Superior temporal gyrus (tissue), 1 donor: ENCODE data around the gene GLIS1.

Experiments
- DNase-seq: peaks from one replicate; pipeline ENCODE4 v3.0.0-alpha.2; 2016; ENCODE audit errors: extremely low spot score

The GLIS1 gene

GRCh38 chr1:53638360-53639035 lies 100.5 kb downstream of the GLIS1 start:
- no peak for DNase-seq

DNA sequence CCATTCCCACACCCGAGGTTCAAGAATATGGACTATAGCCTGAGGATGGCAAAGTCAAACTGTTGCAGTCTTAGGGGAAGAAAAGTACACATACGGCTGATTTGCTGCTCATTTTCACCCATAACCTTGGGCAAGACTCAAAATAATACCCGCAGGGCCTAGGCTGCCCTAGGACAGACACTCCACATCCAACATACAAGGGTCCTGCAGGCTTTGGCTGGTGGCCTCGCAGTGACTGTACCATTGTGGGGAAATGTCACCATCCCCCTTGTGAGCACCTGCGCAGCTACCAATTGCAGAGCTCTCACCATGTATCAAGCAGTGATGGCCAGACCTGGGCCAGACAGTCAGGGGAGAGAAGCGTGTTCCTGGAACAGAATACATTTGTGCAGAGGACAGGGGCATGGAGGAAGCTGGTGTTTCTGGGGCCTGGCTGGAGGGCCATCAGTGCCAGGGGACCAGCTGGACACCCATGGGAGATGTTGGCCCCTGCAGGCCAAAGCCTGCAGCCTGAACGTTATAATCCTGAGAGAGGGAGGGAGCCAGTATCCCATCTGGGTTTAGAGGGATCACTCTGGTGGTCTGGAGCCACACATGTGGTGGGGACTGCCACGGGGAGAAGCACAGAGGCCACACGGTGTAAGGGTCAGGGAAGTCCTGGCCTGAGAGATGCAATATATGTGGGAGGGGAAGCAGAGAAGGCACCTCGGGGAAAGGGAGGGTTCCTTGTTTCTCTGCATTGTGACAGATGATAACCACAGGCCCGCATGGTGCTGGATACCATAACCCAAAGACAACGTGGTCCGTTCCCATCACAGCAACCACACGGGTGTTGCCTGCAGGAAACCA lies 101.2 kb downstream of the GLIS1 start:
- no peak for DNase-seq

GRCh38 chr1:53636621-53637171 lies 102.3 kb downstream of the GLIS1 start:
- DNase-seq = no peak

GRCh38 chr1:53634571-53634979 lies 104.4 kb downstream of the GLIS1 start:
- DNase-seq = no peak

DNA sequence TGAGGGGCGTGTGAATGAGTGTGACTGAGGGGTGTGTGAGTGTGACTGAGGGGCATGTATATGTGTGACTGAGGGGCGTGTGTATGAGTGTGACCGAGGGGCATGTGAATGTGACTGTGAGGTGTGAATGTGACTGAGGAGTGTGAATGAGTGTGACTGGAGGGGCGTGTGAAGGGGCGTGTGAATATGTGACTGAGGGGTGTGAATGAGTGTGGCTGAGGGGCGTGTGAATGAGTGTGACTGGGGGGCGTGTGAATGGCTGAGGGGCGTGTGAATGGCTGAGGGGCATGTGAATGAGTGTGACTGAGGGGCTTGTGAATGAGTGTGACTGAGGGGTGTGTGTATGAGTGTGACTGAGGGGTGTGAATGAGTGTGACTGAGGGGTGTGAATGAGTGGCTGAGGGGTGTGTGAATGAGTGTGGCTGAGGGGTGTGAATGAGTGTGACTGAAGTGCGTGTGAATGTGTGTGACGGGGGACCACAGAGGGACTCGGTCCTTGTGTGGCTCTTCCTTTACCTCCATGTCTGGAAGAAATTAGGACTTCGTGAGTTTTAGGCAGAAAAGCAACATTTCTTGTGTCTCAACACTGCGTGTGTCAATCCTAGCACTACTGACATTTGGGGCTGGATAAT lies 105.8 kb downstream of the GLIS1 start:
- DNase-seq = no peak

DNA sequence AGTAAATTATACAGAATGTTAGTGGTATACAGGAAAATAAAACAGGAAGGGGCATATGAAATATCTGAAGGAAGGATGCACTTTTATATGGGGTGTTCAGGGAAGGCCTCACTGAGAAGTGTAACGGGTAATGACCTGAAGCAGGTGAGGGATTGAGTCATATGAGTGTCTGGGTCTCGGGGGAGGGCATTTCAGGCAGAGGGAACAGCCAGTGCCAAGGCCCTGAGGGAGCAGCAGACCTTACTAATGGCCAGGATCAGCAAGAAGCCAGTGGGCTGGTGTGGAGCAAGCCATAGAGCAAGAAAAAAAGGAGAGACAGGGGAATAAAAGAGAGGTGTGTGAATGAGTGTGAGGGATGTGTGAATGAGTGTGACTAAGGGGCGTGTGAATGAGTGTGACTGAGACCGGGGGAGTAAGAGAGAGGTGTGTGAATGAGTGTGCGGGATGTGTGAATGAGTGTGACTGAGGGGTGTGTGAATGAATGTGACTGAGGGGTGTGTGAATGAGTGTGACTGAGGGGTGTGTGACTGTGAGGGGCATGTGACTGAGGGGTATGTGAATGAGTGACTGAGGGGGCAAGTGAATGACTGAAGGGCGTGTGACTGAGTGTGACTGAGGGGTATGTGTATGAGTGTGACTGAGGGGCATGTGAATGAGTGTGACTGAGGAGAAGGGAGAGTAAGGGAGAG lies 107.2 kb downstream of the GLIS1 start:
- DNase-seq = no peak

GRCh38 chr1:53629101-53629691 lies 109.8 kb downstream of the GLIS1 start:
- no peak for DNase-seq

DNA sequence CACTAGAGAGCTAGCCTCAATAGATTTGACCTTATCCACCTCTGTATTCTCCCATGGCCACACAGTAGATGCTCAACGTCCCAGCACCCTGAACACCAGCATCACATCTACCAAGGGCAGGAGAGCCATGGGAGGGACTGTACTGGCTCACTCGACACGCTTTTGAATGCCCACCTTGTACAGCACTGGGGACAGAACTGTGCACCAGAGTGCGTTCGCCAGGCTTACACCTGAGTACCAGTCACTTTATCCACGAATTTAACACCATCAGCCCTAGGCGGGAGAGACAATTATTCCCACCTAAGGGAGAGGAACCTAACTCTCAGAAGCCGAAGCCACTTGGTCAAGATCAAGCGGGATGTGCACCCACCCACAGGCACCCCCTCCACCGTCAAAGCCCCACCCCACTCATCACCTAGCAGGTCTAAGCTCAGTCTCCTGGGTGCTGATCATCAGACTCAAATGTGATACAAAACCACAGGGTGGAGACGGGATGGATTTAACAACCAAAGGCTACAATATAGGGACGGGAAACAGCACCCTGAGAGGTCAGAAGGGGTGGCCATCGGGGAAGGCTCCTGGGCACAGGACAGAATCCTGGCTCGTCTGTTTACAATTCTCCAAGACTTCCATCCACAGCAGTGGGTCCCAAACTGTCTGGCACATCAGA lies 110.5 kb downstream of the GLIS1 start:
- DNase-seq = no peak

DNA sequence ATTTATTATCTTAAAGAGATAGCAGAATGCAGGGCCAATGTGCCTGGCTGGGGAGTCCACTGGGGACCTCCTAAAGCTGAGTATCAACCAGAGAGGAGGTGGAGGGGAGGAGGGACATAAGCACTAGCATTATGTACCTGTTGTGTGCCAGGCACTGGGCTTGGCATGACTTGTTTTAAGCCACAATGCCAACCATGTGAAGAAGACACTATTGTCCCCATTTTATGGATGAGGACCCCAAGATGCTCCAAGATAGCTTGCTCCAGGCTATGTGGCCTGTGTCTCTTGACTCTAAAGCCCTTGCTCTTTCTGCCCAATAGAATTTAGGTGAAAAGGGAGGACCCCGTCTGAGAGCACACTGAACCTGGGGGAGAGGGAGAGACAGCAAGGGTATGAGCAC lies 111.3 kb downstream of the GLIS1 start:
- no peak for DNase-seq

DNA sequence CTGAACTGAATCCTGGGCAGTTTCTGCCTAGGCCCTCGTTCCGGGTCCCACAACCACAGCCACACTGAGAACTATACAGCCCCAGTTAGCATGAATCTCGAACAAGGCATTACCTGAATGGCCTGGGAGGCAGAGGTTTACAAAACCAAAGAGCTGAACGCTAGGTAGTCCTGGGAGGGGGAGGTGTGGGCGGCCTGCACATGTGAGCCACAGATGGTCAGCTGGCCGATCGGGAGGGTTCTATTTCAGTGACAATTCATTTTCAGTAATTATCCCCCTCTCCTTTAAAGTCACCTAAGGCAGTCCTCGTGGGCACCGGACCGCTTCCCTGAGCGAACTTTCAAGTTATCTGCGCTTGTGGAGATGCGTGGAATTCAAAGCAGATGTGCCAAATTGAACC lies 111.9 kb downstream of the GLIS1 start:
- no peak for DNase-seq

DNA sequence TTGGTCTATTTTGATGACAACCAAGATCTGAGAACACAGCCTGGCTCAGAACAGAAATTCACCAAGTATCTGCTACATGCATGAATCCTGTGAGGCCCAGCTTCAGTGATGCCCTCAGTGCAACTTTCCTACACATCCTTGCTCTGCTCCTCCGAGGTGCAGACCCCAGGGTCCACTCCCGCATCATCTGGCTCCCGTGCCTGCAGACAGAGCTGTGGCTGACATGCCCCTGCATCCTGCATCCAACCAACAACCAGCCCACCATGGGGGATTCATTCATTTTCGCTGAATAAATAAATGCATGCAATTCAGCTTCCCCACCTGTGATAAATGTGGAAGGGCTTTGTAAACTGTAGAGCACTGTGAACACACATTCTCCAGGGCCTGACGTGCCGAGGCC lies 112.3 kb downstream of the GLIS1 start:
- DNase-seq = no peak

- DNase-seq = no peak
These were observed 113.0 kb downstream of the GLIS1 start for GRCh38 chr1:53625766-53626520.

- no peak for DNase-seq
These were observed 113.9 kb downstream of the GLIS1 start for GRCh38 chr1:53625049-53625448.

DNA sequence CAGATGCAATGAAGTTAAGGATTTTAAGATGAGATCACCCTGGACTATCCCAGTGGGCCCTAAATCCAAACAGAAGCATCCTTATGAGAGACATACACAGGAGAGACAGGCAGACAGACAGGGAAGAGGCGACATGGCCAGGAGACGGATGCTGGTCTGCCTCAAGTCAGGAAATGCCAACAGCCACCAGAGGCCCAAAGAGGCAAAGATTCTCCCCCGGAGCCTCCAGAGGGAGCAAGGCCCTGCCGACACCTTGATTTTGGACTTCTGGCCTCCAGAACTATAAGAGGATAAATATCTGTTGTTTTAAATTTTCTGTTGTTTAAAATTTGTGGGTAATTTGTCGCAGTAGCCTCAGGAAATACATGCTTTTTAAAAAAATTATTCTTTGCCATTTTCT lies 116.4 kb downstream of the GLIS1 start:
- no peak for DNase-seq

DNA sequence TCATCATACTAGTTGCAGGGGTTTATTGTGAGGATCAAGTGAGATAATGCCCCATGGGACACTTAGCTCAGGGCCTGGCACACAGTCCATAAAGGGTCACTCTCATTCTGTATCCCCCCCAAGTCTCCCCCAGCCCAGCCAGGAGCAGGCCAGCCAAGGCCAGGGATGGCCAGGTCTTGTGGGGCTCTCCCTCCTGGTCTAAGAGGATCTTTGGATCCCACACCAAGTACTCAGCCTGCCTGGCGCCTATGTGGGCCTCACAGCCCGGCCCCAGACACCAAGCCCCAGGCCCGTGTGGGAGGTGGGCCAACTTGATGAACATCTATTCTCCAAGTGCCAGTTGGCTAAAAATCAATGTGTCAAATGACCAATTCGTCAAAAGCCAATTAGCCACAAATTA lies 117.8 kb downstream of the GLIS1 start:
- no peak for DNase-seq

DNA sequence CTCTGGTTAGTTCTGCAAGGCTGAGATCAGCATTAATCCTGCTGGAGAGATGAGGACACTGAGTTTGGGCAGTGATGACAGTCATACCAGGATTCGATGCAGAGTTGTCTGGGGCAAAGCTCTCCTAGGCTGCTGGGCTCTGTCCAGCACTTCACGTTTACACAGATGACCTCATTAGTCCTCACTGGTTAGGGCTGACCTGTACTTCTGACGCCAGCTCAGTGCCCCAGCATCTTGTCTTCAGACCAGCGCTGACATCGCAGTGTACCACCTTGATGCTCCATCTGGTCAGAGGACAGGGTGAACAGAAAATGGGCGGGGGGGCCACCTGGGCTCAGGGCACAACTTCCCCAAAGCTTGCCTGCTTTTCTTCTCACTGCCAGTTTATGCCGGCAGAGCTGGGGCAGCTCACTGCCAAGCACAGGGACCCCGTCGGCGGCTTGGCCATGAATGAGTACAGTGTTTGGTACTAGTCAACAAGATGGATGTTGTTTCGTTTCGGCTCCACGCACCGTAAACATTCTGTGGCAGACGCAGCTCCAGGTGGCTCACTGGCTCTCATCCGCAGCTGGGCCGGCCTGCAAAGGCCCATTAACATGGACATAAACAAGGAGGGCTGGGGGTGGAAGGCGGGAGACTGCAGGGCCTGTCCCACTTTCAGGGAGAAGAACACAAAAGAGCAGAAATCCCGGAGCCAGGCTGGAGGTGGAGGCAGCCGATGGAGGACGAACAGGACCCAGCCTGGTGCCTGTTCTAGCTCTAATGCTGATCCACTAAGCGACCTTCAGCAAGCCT lies 118.7 kb downstream of the GLIS1 start:
- peak; percentile 55 for DNase-seq

GRCh38 chr1:53619367-53620060 lies 119.5 kb downstream of the GLIS1 start:
- DNase-seq = no peak

DNA sequence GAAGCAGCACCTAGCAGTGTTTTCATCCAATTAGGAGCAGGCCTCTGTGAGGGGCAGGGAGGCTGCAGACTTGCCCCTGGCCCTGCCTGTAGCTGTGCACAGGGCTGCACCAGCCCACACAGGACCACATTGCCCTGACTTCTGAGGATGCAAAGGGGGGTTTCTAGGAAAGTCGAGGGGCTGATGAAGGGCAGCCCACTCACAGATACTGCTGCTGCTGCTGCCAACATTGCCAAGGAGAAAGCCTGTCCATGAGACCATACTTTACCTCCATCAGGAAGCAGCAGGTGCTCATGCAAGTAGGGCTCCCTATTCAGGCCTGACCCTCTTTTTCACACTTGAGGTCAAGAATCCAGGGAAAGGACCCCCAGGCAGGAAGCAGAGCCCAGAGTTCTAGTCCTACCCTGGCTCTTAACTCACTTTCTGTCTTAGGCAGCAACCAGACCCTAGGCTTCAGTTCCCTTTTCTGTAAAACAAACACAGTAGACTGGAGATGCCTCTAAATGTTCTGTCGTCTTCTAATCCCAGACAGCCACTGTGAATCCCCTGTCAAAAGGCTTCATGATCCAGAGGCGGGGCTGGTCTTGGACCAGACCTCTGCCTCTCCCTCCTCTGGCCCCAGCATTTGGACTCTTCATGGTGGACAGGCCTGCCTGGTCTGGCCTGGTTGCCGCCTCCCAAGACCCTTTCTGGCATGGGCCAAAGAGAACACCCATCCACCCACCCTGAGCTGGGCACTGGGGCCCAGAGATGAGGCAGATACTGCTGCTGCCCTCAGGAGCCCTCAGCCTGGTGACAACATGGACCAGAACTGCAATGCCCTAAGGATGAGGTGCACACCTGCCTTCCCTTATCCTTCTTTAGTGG lies 120.2 kb downstream of the GLIS1 start:
- no peak for DNase-seq
